Breast epithelium (tissue), 4 donors: ENCODE results near the gene CTIF. TPM values are rescaled to one million over a fixed set of nuclear protein-coding genes. Genes with fewer than 3 reads are reported as not detected.

Experiments used
- DNase-seq, 2 donors: peaks; one replicate each; pipeline ENCODE4 v3.0.0-alpha.2; 2019; ENCODE audit warnings: low spot score in 2 of 2
- H3K27ac ChIP-seq, 2 donors: fragments of 200-600 bp; sonication (generic) in 1 of 2; one replicate each; pipeline ENCODE4 v1.5.1; 2016 to 2019; ENCODE audit warnings: mild to moderate bottlenecking in 1 of 2
- H3K27me3 ChIP-seq, 2 donors: fragments of 200-600 bp; sonication (generic) in 1 of 2; one replicate each; pipeline versions ENCODE4 v1.5.1 to v1.6.0; 2017 to 2019; ENCODE audit warnings: control low read depth in 1 of 2, mild to moderate bottlenecking in 1 of 2
- H3K36me3 ChIP-seq: fragments of 200-600 bp; one replicate; pipeline ENCODE4 v1.5.1; 2019
- H3K4me1 ChIP-seq, 2 donors: fragments of 200-600 bp; sonication (generic); one replicate each; pipeline ENCODE4 v1.5.1; 2016 to 2019; ENCODE audit warnings: control low read depth in 1 of 2
- H3K4me3 ChIP-seq, 3 donors: fragments of 200-600 bp; sonication (generic); 1 replicate in 2 of 3; 2 replicates in 1 of 3; pipeline ENCODE4 v1.5.1; 2016 to 2019; ENCODE audit warnings: mild to moderate bottlenecking in 3 of 3, moderate library complexity in 2 of 3
- H3K9me3 ChIP-seq, 2 donors: fragments of 200-600 bp; sonication (generic) in 1 of 2; one replicate each; pipeline ENCODE4 v1.5.1; 2016 to 2019; ENCODE audit warnings: control low read depth in 1 of 2
- CTCF ChIP-seq, 3 donors: fragments of 450-650 bp; IDR thresholded peaks; one replicate each; pipeline ENCODE4 v1.5.1; 2016 to 2017; ENCODE audit warnings: antibody characterized with exemption in 3 of 3, mild to moderate bottlenecking in 3 of 3, moderate library complexity in 3 of 3
- POLR2A ChIP-seq: fragments of 450-650 bp; IDR thresholded peaks from one replicate; pipeline ENCODE4 v1.6.1; 2016; ENCODE audit warnings: antibody characterized with exemption, mild to moderate bottlenecking, moderate library complexity
- POLR2AphosphoS5 ChIP-seq, 3 donors: sonication (generic); formaldehyde crosslinking; IDR thresholded peaks; one replicate each; pipeline ENCODE4 v1.6.1; 2017; ENCODE audit warnings: antibody characterized with exemption in 3 of 3
- intact Hi-C: fragments of 100-400 bp; cut with DNase I; formaldehyde crosslinking; loops from one replicate; pipeline ENCODE4 v1.15.1; 2023; ENCODE audit warnings: low total_unique reads
- total RNA-seq, 3 donors: library from RNA; depleted of rRNA; stranded (reverse); fragments of >200 nt; gene quantifications; one replicate each; pipeline ENCODE4 v1.1.0, GENCODE V29; 2016

CTIF gene
- total RNA-seq, 3 donors from 2014 or later = 28.8 to 78.9 (median 32.6) TPM

DNA sequence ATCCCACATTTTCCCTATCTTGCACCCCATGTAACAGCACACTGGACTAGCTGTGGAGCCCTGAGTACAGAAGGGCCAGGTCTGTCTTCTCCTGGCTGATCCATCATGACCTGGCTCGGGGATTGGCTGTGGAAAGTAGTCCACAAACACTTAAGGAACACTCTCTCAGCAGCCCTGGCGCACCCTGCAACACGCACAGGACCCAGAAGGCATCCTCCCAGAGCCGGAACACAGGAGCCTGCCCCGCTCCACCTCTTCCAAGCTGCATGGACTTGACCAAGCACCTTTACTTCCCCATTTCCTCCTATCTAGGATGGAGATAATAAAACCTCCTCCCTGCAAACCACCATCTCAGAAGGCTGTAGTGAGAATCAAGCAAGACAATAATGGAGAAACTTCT lies 151.7 kb downstream of the CTIF start:
- TF ChIP-seq POLR2A (no peak), POLR2AphosphoS5 (IDR thresholded peaks at IDR 0.05) (no peak), CTCF (IDR thresholded peaks at IDR 0.05) (no peak)
- Histone ChIP-seq H3K27ac (no peak overlapping the region), H3K36me3 (no peaks in the 10 kb centered on the region), H3K4me3 (no peak overlapping the region), H3K27me3 (no peaks in the 10 kb centered on the region), H3K9me3 (no peaks in the 10 kb centered on the region), H3K4me1 (no peaks in the 10 kb centered on the region)
- no peak for DNase-seq
- intact Hi-C loops = no loop called here

- Histone ChIP-seq H3K27me3 (no peaks in the 10 kb centered on the region), H3K4me3 (no peak overlapping the region), H3K36me3 (no peaks in the 10 kb centered on the region), H3K27ac (no peak overlapping the region), H3K9me3 (no peaks in the 10 kb centered on the region), H3K4me1 (no peaks in the 10 kb centered on the region)
- no peak for DNase-seq
- intact Hi-C loops = no loop called here
- TF ChIP-seq CTCF (IDR thresholded peaks at IDR 0.05) (no peak), POLR2A (no peak), POLR2AphosphoS5 (IDR thresholded peaks at IDR 0.05) (no peak)
Measured at GRCh38 chr18:48693006-48693405, 154.2 kb downstream of the CTIF start.

DNA sequence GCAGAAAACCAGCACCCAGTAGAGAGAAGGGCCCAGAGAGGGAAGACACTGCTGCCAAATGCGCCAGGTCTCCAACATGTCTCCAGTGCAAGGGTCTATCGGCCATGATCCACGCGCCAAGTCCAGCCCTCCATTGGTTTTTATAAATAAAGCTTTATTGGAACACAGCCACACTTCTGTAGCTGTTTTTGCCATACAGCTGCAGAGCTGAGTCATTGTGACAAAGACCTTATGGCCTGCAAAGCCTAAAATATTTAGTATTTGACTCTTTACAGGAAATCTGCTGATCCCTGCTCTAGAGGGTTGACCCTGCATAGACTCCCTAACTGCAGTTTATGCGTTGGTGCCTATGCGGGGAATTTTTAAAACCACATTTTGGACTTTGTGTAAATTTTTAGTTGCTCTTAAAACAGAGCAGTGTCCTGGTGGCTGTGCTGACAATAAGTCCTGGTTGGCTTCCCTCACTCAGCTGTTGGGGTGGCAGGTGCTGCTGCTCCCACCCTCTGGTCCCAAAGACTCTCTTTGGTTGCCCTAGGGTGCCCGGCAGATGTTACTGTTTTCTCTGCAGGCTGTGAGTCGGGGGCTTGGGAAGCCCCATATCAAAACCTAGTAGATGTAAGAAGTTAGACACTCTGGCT lies 154.9 kb downstream of the CTIF start:
- Histone ChIP-seq H3K9me3 (no peaks in the 10 kb centered on the region), H3K4me3 (no peak overlapping the region), H3K4me1 (no peaks in the 10 kb centered on the region), H3K36me3 (no peaks in the 10 kb centered on the region), H3K27ac (no peak overlapping the region), H3K27me3 (no peaks in the 10 kb centered on the region)
- TF ChIP-seq CTCF (IDR thresholded peaks at IDR 0.05) = no peak
- TF ChIP-seq POLR2AphosphoS5 (IDR thresholded peaks at IDR 0.05) = no peak
- no peak for TF ChIP-seq POLR2A
- no peak for DNase-seq
- intact Hi-C loops = no loop called here

GRCh38 chr18:48694295-48694694 lies 155.5 kb downstream of the CTIF start:
- no peak overlapping the region for H3K4me3 ChIP-seq
- TF ChIP-seq CTCF (IDR thresholded peaks at IDR 0.05) (no peak), POLR2AphosphoS5 (IDR thresholded peaks at IDR 0.05) (no peak), POLR2A (no peak)
- no peaks in the 10 kb centered on the region for H3K4me1 ChIP-seq
- no peak overlapping the region for H3K27ac ChIP-seq
- no peak for DNase-seq
- no peaks in the 10 kb centered on the region for H3K36me3 ChIP-seq
- intact Hi-C loops = no loop called here
- no peaks in the 10 kb centered on the region for H3K9me3 ChIP-seq
- H3K27me3 ChIP-seq = no peaks in the 10 kb centered on the region

GRCh38 chr18:48695671-48696070 lies 156.8 kb downstream of the CTIF start:
- no peaks in the 10 kb centered on the region for H3K4me1 ChIP-seq
- intact Hi-C loops = no loop called here

More at GRCh38 chr18:48695671-48696070, 156.8 kb downstream of the CTIF start:
- no peaks in the 10 kb centered on the region for H3K27me3 ChIP-seq
- no peak overlapping the region for H3K4me3 ChIP-seq
- no peak for TF ChIP-seq POLR2AphosphoS5 (IDR thresholded peaks at IDR 0.05)
- no peak for TF ChIP-seq POLR2A
- no peak for TF ChIP-seq CTCF (IDR thresholded peaks at IDR 0.05)
- H3K36me3 ChIP-seq = no peaks in the 10 kb centered on the region
- H3K9me3 ChIP-seq = no peaks in the 10 kb centered on the region
- H3K27ac ChIP-seq = no peak overlapping the region
- DNase-seq = no peak
